Left ventricle myocardium inferior (tissue), 1 donor: ENCODE measurements around the gene CCSER2. TPM values are rescaled to one million over a fixed set of nuclear protein-coding genes. Genes with fewer than 3 reads are reported as not detected.
A peak's percentile ranks its signal among the peaks of the same experiment; 100 is the strongest.
"Not testable (repeated sequence)": the region's sequence is repeated elsewhere in the genome, so short reads cannot be mapped to it uniquely, and the experiment has no call there.

Source experiments
- DNase-seq: peaks from one replicate; pipeline ENCODE4 v3.0.0-alpha.2; 2020
- H3K27ac ChIP-seq: fragments of 200-600 bp; replicated peaks from 2 replicates; pipeline ENCODE4 v1.8.0; 2021
- H3K27me3 ChIP-seq: fragments of 200-600 bp; 2 replicates; pipeline ENCODE4 v1.8.0; 2021; ENCODE audit warnings: low read depth
- H3K36me3 ChIP-seq: fragments of 200-600 bp; 2 replicates; pipeline ENCODE4 v1.8.0; 2021
- H3K4me1 ChIP-seq: fragments of 200-600 bp; 2 replicates; pipeline ENCODE4 v1.8.0; 2021
- H3K4me3 ChIP-seq: fragments of 200-600 bp; 2 replicates; pipeline ENCODE4 v1.8.0; 2021; ENCODE audit warnings: mild to moderate bottlenecking, moderate library complexity
- H3K9me3 ChIP-seq: fragments of 200-600 bp; replicated peaks from 2 replicates; pipeline ENCODE4 v1.8.0; 2021
- intact Hi-C: fragments of 100-400 bp; cut with micrococcal nuclease; formaldehyde crosslinking; loops from one replicate; pipeline ENCODE4 v1.11.0; 2022
- total RNA-seq: library from RNA; stranded (reverse); fragmentation: NEBNext Ultra II Directional; extraction: Animal tissue kit (Norgen Biotek cat#: 25700); gene quantifications from one replicate; pipeline ENCODE4 v1.2.1, GENCODE V29; 2021
- TF ChIP-seq, protein P1 (sequence below): fragments of 200-600 bp; IDR thresholded peaks from 2 replicates; pipeline ENCODE4 v1.8.0; 2021; ENCODE audit warnings: antibody characterized with exemption, mild to moderate bottlenecking, borderline replicate concordance
- donor health status: DM: no; HTN: yes; CAD: no; lungs with severe emphysema.

Gene CCSER2
- total RNA-seq, 1 donor from 2014 or later, result 175 TPM

DNA sequence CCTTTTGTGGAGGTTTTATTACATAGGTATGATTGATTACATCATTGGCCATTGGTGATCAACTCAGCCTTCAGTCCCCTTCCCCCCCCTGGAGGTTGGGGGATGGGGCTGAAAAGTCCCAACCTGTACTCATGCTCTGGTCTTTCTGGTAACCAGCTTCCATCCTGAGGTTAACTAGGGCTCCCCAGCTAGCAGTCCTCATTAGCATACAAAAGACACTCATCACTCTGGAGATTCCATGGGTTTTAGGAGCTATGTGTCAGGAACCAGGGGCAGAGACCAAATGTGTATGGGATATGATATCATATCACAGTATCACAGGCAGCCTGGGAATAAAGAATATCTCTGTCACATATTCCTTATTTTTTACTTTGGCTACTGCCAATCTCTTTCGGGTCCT lies 13.6 kb downstream of the CCSER2 start:
- TF ChIP-seq, protein P1, sequence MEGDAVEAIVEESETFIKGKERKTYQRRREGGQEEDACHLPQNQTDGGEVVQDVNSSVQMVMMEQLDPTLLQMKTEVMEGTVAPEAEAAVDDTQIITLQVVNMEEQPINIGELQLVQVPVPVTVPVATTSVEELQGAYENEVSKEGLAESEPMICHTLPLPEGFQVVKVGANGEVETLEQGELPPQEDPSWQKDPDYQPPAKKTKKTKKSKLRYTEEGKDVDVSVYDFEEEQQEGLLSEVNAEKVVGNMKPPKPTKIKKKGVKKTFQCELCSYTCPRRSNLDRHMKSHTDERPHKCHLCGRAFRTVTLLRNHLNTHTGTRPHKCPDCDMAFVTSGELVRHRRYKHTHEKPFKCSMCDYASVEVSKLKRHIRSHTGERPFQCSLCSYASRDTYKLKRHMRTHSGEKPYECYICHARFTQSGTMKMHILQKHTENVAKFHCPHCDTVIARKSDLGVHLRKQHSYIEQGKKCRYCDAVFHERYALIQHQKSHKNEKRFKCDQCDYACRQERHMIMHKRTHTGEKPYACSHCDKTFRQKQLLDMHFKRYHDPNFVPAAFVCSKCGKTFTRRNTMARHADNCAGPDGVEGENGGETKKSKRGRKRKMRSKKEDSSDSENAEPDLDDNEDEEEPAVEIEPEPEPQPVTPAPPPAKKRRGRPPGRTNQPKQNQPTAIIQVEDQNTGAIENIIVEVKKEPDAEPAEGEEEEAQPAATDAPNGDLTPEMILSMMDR, result no peak
- no peaks in the 10 kb centered on the region for H3K9me3 ChIP-seq
- H3K27ac ChIP-seq, result no peak overlapping the region
- intact Hi-C loops, result no loop called here
- H3K4me3 ChIP-seq, result no peak overlapping the region
- no peaks in the 10 kb centered on the region for H3K27me3 ChIP-seq
- no peak for DNase-seq
- H3K4me1 ChIP-seq, result peaks cover 72% of the 10 kb centered on the region
- H3K36me3 ChIP-seq, result no peaks in the 10 kb centered on the region

DNA sequence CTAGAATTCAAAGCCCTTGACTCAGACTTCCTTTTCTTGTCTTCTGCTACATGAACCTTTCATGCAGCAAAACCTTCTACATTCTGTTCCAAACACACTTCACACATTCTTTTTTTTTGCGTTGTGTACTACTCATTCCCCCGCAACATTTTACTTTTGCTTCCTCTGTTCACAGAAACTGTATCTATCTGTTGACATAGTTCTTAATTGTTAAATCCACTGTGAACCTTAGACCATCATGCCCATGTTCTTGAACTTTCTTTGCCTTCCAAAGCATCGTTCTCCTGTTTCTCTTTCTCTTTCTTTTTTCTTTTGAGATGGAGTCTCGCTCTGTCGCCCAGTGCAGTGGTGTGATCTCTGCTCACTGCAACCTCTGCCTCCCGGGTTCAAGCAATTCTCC lies 14.2 kb downstream of the CCSER2 start:
- no peaks in the 10 kb centered on the region for H3K9me3 ChIP-seq
- no peak overlapping the region for H3K27ac ChIP-seq
- no peak for DNase-seq
- intact Hi-C loops, result no loop called here
- H3K36me3 ChIP-seq, result no peaks in the 10 kb centered on the region
- no peaks in the 10 kb centered on the region for H3K27me3 ChIP-seq
- H3K4me1 ChIP-seq, result peaks cover 70% of the 10 kb centered on the region
- TF ChIP-seq, protein P1, result no peak
- H3K4me3 ChIP-seq, result no peak overlapping the region

DNA sequence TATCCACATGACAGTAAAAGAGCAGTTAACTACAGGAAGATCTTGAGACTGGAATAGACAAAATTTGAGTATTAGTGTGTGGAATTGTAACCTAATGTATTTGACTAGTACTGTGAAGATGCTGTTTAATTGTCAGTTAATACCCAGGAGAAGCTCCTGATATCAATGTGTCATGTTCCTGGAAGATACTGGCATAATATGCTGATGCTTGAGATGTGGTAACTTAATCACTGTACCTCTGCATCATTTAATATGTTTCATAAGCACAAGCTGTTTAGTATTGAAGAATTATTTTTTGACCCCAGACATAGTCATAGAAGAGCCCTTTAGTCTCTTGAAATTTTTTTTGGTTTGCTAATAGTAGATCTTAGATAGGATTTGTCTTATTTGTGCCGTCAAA lies 15.4 kb downstream of the CCSER2 start:
- Histone ChIP-seq H3K27me3 (no peaks in the 10 kb centered on the region), H3K4me3 (no peak overlapping the region), H3K36me3 (no peaks in the 10 kb centered on the region), H3K9me3 (no peaks in the 10 kb centered on the region), H3K4me1 (peaks cover 68% of the 10 kb centered on the region), H3K27ac (no peak overlapping the region)
- intact Hi-C loops, result no loop called here
- DNase-seq, result no peak
- TF ChIP-seq, protein P1, result no peak

DNA sequence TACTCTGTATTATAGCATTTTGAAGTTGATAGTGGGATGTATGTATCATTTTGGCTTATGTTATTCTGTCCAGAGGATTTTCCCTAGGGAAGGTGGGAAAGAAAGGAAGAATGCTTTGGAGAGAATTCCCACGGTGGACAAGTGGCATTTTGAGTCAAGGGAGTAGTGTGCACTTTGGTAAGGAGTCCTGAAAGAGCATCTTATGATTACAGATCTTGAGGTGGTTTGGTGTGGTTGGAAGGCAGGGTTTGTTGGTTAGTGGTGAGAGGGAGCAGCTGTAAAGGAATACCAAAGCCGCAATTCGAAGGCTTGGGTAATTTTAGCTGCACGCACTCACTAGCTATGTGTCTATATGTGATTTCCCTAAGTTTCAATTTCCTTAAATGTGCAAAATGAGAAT lies 16.1 kb downstream of the CCSER2 start:
- TF ChIP-seq, protein P1, result no peak
- H3K9me3 ChIP-seq, result no peaks in the 10 kb centered on the region
- no peak for DNase-seq
- no peaks in the 10 kb centered on the region for H3K27me3 ChIP-seq
- peaks cover 75% of the 10 kb centered on the region for H3K4me1 ChIP-seq
- H3K27ac ChIP-seq, result no peak overlapping the region
- H3K4me3 ChIP-seq, result no peak overlapping the region
- H3K36me3 ChIP-seq, result no peaks in the 10 kb centered on the region
- intact Hi-C loops, result no loop called here

DNA sequence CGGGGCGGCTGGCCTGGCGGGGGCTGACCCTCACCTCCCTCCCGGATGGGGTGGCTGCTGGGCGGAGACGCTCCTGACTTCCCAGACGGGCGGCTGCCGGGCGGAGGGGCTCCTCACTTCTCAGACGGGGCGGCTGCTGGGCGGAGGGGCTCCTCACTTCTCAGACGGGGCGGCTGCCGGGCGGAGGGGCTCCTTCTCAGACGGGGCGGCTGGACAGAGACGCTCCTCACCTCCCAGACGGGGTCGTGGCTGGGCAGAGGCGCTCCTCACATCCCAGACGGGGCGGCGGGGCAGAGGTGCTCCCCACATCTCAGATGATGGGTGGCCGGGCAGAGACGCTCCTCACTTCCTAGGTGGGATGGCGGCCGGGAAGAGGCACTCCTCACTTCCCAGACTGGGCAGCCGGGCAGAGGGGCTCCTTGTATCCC lies 19.2 kb downstream of the CCSER2 start:
- H3K36me3 ChIP-seq, H3K27me3 ChIP-seq, H3K27ac ChIP-seq, H3K9me3 ChIP-seq, DNase-seq, intact Hi-C loops, H3K4me3 ChIP-seq: not testable (repeated sequence)
- peaks cover 83% of the 10 kb centered on the region for H3K4me1 ChIP-seq

DNA sequence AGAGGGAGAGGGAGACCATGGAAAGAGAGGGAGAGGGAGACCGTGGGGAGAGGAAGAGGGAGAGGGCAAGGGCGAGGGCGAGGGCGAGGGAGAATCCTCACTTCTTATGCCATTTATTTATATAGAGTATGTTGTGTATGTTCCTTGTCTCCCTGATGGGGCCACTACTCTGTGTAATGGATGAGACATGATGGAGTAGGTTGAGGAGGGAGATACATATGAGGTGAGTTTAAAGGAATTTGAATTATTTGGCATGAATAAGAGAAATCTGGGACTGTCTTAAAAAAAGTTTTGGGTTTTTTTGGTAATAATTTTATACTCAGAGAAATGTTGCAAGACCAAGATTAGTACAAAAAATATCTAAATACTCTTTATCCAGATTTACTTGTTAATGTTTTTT lies 20.1 kb downstream of the CCSER2 start:
- Histone ChIP-seq H3K4me1 (peaks cover 78% of the 10 kb centered on the region), H3K36me3 (no peaks in the 10 kb centered on the region), H3K27ac (peak overlapping the region; percentile 59), H3K9me3 (no peaks in the 10 kb centered on the region), H3K4me3 (no peak overlapping the region), H3K27me3 (no peaks in the 10 kb centered on the region)
- DNase-seq, result no peak
- TF ChIP-seq, protein P1, result no peak
- intact Hi-C loops, result no loop called here
